ENCODE data around the gene TOM1L2. TPM values are rescaled to one million over a fixed set of nuclear protein-coding genes. Genes with fewer than 3 reads are reported as not detected.

The TOM1L2 gene
- total RNA-seq, 1 experiment from 2014 or later = 34.2 TPM

DNA sequence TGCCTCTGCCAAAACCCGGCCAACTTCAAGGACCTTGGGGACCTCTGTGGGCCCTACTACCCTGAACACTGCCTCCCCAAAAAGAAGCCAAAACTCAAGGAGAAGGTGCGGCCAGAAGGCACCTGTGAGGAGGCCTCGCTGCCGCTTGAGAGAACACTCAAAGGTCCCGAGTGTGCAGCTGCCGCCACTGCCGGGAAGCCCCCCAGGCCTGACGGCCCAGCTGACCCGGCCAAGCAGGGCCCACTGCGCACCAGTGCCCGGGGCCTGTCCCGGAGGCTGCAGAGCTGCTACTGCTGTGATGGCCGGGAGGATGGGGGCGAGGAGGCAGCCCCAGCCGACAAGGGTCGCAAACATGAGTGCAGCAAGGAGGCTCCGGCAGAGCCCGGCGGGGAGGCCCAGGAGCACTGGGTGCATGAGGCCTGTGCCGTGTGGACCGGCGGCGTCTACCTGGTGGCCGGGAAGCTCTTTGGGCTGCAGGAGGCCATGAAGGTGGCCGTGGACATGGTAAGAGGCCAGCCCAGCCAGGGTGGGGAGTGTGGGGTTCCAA is 174.1 kb downstream of the TOM1L2 start:
- Mint-ChIP-seq H3K27me3 (ENCODE audit: insufficient read depth, unreplicated experiment) (no peaks in the 10 kb centered on the region), H3K9me3 (ENCODE audit: unreplicated experiment) (no peaks in the 10 kb centered on the region), H3K4me3 (ENCODE audit: unreplicated experiment) (no peak overlapping the region), H3K36me3 (ENCODE audit: insufficient read depth, unreplicated experiment) (peaks cover 53% of the 10 kb centered on the region), H3K4me1 (ENCODE audit: insufficient read depth, unreplicated experiment) (no peaks in the 10 kb centered on the region), H3K27ac (ENCODE audit: low read depth, unreplicated experiment) (no peak overlapping the region)
- no TSS peak for BruUV-seq (replicated peaks)
- CTCF ChIA-PET = interaction anchor here (0.6 kb wide), 1 partner anchor 11 kb away, joined by 3 read pairs; no protein-coding TSS in a partner anchor
- DNase-seq (ENCODE audit: unreplicated experiment) = no peak
- POLR2A ChIA-PET = no interaction called here
- intact Hi-C loops (cut with micrococcal nuclease) = no loop called here
- TF ChIP-seq, protein P1, sequence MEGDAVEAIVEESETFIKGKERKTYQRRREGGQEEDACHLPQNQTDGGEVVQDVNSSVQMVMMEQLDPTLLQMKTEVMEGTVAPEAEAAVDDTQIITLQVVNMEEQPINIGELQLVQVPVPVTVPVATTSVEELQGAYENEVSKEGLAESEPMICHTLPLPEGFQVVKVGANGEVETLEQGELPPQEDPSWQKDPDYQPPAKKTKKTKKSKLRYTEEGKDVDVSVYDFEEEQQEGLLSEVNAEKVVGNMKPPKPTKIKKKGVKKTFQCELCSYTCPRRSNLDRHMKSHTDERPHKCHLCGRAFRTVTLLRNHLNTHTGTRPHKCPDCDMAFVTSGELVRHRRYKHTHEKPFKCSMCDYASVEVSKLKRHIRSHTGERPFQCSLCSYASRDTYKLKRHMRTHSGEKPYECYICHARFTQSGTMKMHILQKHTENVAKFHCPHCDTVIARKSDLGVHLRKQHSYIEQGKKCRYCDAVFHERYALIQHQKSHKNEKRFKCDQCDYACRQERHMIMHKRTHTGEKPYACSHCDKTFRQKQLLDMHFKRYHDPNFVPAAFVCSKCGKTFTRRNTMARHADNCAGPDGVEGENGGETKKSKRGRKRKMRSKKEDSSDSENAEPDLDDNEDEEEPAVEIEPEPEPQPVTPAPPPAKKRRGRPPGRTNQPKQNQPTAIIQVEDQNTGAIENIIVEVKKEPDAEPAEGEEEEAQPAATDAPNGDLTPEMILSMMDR (IDR thresholded peaks at IDR 0.05; ENCODE audit: unreplicated experiment) = no peak

DNA sequence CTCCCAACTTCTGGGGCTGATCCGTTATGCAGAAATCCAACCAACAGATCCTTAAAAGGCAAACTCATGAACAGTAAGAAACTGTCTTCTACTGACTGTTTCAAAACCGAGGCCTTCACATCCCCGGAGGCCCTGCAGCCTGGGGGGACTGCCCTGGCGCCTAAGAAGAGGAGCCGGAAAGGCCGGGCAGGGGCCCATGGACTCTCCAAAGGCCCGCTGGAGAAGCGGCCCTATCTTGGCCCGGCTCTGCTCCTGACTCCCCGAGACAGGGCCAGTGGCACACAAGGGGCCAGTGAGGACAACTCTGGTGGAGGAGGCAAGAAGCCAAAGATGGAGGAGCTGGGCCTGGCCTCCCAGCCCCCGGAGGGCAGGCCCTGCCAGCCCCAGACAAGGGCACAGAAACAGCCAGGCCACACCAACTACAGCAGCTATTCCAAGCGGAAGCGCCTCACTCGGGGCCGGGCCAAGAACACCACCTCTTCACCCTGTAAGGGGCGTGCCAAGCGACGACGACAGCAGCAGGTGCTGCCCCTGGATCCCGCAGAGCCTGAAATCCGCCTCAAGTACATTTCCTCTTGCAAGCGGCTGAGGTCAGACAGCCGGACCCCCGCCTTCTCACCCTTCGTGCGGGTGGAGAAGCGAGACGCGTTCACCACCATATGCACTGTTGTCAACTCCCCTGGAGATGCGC is 174.9 kb downstream of the TOM1L2 start:
- H3K4me3 Mint-ChIP-seq (ENCODE audit: unreplicated experiment) = no peak overlapping the region
- TF ChIP-seq, protein P1 (IDR thresholded peaks at IDR 0.05; ENCODE audit: unreplicated experiment) = no peak
- ChIA-PET POLR2A (interaction anchor here (0.6 kb wide), 1 partner anchor 11 kb away, joined by 3 read pairs; no protein-coding TSS in a partner anchor), CTCF (interaction anchor here (0.6 kb wide), 3 partner anchors 10 to 387 kb away, joined by 3 to 4 read pairs (median 3); no protein-coding TSS in a partner anchor)
- DNase-seq (ENCODE audit: unreplicated experiment) = no peak
- no TSS peak for BruUV-seq (replicated peaks)
- no peaks in the 10 kb centered on the region for H3K9me3 Mint-ChIP-seq (ENCODE audit: unreplicated experiment)
- no peak overlapping the region for H3K27ac Mint-ChIP-seq (ENCODE audit: low read depth, unreplicated experiment)
- peaks cover 45% of the 10 kb centered on the region for H3K36me3 Mint-ChIP-seq (ENCODE audit: insufficient read depth, unreplicated experiment)
- H3K4me1 Mint-ChIP-seq (ENCODE audit: insufficient read depth, unreplicated experiment) = no peaks in the 10 kb centered on the region
- no peaks in the 10 kb centered on the region for H3K27me3 Mint-ChIP-seq (ENCODE audit: insufficient read depth, unreplicated experiment)
- intact Hi-C loops (cut with micrococcal nuclease) = no loop called here

DNA sequence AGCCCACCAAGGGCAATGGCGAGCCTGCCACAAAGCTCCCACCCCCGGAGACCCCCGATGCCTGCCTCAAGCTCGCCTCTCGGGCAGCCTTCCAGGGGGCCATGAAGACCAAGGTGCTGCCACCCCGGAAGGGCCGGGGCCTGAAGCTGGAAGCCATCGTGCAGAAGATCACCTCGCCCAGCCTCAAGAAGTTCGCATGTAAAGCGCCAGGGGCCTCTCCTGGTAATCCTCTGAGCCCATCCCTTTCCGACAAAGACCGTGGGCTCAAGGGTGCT is 175.5 kb downstream of the TOM1L2 start:
- H3K4me3 Mint-ChIP-seq (ENCODE audit: unreplicated experiment) = no peak overlapping the region
- ChIA-PET CTCF (interaction anchor here (0.6 to 1.5 kb wide), 3 partner anchors 22 to 387 kb away, joined by 3 to 4 read pairs (median 4); no protein-coding TSS in a partner anchor), POLR2A (no interaction called here)
- no TSS peak for BruUV-seq (replicated peaks)
- no peak overlapping the region for H3K27ac Mint-ChIP-seq (ENCODE audit: low read depth, unreplicated experiment)
- TF ChIP-seq, protein P1 (IDR thresholded peaks at IDR 0.05; ENCODE audit: unreplicated experiment) = no peak
- H3K9me3 Mint-ChIP-seq (ENCODE audit: unreplicated experiment) = no peaks in the 10 kb centered on the region
- no peak for DNase-seq (ENCODE audit: unreplicated experiment)
- intact Hi-C loops (cut with micrococcal nuclease) = no loop called here
- H3K36me3 Mint-ChIP-seq (ENCODE audit: insufficient read depth, unreplicated experiment) = peaks cover 40% of the 10 kb centered on the region
- no peaks in the 10 kb centered on the region for H3K4me1 Mint-ChIP-seq (ENCODE audit: insufficient read depth, unreplicated experiment)
- H3K27me3 Mint-ChIP-seq (ENCODE audit: insufficient read depth, unreplicated experiment) = no peaks in the 10 kb centered on the region

DNA sequence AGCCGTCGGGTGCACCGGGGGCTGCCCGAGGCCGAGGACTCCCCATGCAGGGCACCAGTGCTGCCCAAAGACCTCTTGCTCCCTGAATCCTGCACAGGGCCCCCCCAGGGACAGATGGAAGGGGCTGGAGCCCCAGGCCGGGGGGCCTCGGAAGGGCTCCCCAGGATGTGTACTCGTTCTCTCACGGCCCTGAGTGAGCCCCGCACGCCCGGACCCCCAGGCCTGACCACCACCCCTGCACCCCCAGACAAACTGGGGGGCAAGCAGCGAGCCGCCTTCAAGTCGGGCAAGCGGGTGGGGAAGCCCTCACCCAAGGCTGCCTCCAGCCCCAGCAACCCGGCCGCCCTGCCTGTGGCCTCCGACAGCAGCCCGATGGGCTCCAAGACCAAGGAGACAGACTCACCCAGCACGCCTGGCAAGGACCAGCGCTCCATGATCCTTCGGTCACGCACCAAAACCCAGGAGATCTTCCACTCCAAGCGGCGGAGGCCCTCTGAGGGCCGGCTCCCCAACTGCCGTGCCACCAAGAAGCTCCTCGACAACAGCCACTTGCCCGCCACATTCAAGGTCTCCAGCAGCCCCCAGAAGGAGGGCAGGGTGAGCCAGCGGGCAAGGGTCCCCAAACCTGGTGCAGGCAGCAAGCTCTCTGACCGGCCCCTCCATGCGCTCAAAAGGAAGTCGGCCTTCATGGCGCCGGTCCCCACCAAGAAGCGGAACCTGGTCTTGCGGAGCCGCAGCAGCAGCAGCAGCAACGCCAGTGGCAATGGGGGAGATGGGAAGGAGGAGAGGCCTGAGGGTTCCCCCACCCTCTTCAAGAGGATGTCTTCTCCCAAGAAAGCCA is 176.0 kb downstream of the TOM1L2 start:
- H3K4me1 Mint-ChIP-seq (ENCODE audit: insufficient read depth, unreplicated experiment) = no peaks in the 10 kb centered on the region
- CTCF ChIA-PET = interaction anchor here (0.6 to 1.5 kb wide), 2 partner anchors 21 to 234 kb away, joined by 3 to 4 read pairs; no protein-coding TSS in a partner anchor
- intact Hi-C loops (cut with micrococcal nuclease) = no loop called here
- DNase-seq (ENCODE audit: unreplicated experiment) = no peak
- POLR2A ChIA-PET = no interaction called here
- BruUV-seq (replicated peaks) = no TSS peak
- H3K4me3 Mint-ChIP-seq (ENCODE audit: unreplicated experiment) = no peak overlapping the region
- no peaks in the 10 kb centered on the region for H3K27me3 Mint-ChIP-seq (ENCODE audit: insufficient read depth, unreplicated experiment)
- peaks cover 38% of the 10 kb centered on the region for H3K36me3 Mint-ChIP-seq (ENCODE audit: insufficient read depth, unreplicated experiment)
- no peak overlapping the region for H3K27ac Mint-ChIP-seq (ENCODE audit: low read depth, unreplicated experiment)
- TF ChIP-seq, protein P1 (IDR thresholded peaks at IDR 0.05; ENCODE audit: unreplicated experiment) = no peak
- H3K9me3 Mint-ChIP-seq (ENCODE audit: unreplicated experiment) = no peaks in the 10 kb centered on the region

Measured in MCF 10A (cell line).